22Rv1 (cell line): ENCODE data around the gene SEMA6A.

ENCODE experiments used
- CTCF ChIP-seq: fragments of 450-650 bp; IDR thresholded peaks from 2 replicates; pipeline ENCODE4 v1.5.1; 2017; ENCODE audit warnings: mild to moderate bottlenecking
- ZFX ChIP-seq: fragments of 450-650 bp; IDR thresholded peaks from 2 replicates; pipeline ENCODE4 v1.6.1; 2017; ENCODE audit warnings: antibody characterized with exemption, borderline replicate concordance

DNA sequence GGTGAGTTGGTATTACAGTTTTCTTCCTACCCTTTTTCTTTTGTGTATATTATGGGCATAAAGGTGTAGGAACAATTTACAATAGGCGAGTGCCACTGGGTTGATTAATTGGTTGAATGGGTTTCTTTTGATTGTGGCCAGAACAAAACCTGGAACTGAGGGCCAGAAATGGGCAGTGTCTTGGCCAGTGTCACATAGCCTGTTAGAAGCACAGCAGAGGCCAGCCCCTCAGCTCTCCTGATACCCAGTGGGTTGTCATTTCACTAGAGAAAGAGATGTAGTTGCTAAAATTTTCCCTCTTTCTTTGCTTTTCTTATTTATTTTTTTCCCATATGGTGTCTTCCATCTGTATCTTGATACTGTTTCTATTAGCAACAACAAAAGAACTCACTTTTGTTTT lies 38.8 kb upstream of the SEMA6A start:
- no peak for TF ChIP-seq CTCF
- TF ChIP-seq ZFX = no peak
